Activated naive CD8-positive, alpha-beta T cell treated with anti-CD3 and anti-CD28 coated beads, Interleukin-2, amount 10 ng/mL, durations not matched to agents 7 days and 5 days (primary cell): ENCODE data around the gene RASGEF1C. TPM values are rescaled to one million over a fixed set of nuclear protein-coding genes. Genes with fewer than 3 reads are reported as not detected.

ENCODE experiments used
- ATAC-seq: fragments of 150-1000 bp; cut with Tn5 transposase; one replicate; pipeline ENCODE4 v1.10.0; 2021; ENCODE audit warnings: low read depth, moderate library complexity
- POLR2A ChIA-PET: fragments of 350-600 bp; sonication (Branson Sonifier 250); formaldehyde crosslinking; loops from one replicate; lab custom pipeline; 2021; ENCODE audit warnings: antibody characterized with exemption; lab: Charles Lee
- DNase-seq: peaks from one replicate; pipeline ENCODE4 v3.0.0; 2021
- H3K27ac Mint-ChIP-seq: one replicate; pipeline ENCODE4 v1.8.0; 2022; ENCODE audit warnings: mild to moderate bottlenecking, mixed read lengths
- H3K27me3 Mint-ChIP-seq: one replicate; pipeline ENCODE4 v1.8.0; 2022; ENCODE audit warnings: mild to moderate bottlenecking, moderate library complexity, mixed read lengths
- H3K36me3 Mint-ChIP-seq: one replicate; pipeline ENCODE4 v1.8.0; 2021; ENCODE audit warnings: mild to moderate bottlenecking, mixed read lengths
- H3K4me1 Mint-ChIP-seq: one replicate; pipeline ENCODE4 v1.8.0; 2021; ENCODE audit warnings: mixed read lengths
- H3K4me3 Mint-ChIP-seq: one replicate; pipeline ENCODE4 v1.8.0; 2022; ENCODE audit warnings: mild to moderate bottlenecking, moderate library complexity, mixed read lengths
- H3K9me3 Mint-ChIP-seq: one replicate; pipeline ENCODE4 v1.8.0; 2021; ENCODE audit warnings: mixed read lengths
- total RNA-seq, 2 experiments: library from RNA; stranded (reverse); gene quantifications; one replicate each; pipeline ENCODE4 v1.2.3, GENCODE V29; 2021

Gene RASGEF1C
- total RNA-seq, 2 experiments from 2014 or later = not detected

- Mint-ChIP-seq H3K4me1 (peaks cover 8% of the 10 kb centered on the region), H3K27me3 (no peaks in the 10 kb centered on the region), H3K4me3 (no peak overlapping the region), H3K27ac (no peak overlapping the region), H3K9me3 (no peaks in the 10 kb centered on the region), H3K36me3 (no peaks in the 10 kb centered on the region)
- POLR2A ChIA-PET = no interaction called here
- DNase-seq = no peak
- ATAC-seq = no peak
These were observed 72.2 kb downstream of the RASGEF1C start for GRCh38 chr5:180136630-180137381.

DNA sequence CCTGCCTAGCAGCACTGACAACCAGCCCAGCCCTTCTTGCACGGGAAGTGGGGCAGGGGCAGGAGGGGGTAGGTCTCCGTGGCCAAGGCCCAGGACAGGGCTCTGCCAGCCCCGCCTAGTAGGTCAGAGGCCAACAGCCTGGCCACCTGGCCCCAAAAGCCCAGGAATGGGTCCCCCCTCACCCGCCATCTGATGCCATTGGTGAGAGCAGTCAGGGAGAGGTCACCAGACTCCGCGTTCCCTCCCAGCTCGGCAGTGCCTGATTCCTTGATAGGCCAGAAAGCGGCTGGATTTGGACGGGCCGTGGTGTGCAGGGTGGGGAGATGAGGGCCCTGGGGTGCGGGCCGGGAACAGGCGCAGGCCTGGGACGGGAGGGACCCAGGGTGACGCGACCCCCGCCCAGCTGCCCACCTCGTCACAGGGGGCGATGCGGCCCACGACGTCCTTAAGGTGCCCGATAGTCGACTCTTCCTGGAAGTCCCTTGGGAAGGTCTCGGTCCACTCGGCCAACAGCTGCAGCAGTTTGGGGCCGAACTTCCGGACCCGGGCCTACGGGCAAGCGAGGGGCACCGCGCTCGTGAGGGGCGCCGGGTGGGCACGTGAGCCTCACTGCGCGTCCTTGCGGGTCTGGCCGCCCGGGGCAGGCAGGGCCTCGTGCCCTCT, 72.9 kb downstream of the RASGEF1C start:
- no peak for DNase-seq
- Mint-ChIP-seq H3K27ac (no peak overlapping the region), H3K36me3 (no peaks in the 10 kb centered on the region), H3K9me3 (no peaks in the 10 kb centered on the region), H3K4me3 (no peak overlapping the region), H3K27me3 (no peaks in the 10 kb centered on the region), H3K4me1 (peaks cover 8% of the 10 kb centered on the region)
- POLR2A ChIA-PET = no interaction called here
- no peak for ATAC-seq

- H3K4me1 Mint-ChIP-seq = peaks cover 8% of the 10 kb centered on the region
- peak overlapping the region; percentile 30 for H3K27ac Mint-ChIP-seq
- H3K9me3 Mint-ChIP-seq = no peaks in the 10 kb centered on the region
- DNase-seq (no peak), ATAC-seq (peak; percentile 89)
- POLR2A ChIA-PET = no interaction called here
- H3K36me3 Mint-ChIP-seq = no peaks in the 10 kb centered on the region
- peaks cover 2% of the 10 kb centered on the region for H3K27me3 Mint-ChIP-seq
- H3K4me3 Mint-ChIP-seq = peak overlapping the region; percentile 32
These were observed 73.7 kb downstream of the RASGEF1C start for GRCh38 chr5:180135128-180135955.

GRCh38 chr5:180133971-180134508, 75.0 kb downstream of the RASGEF1C start:
- Mint-ChIP-seq H3K27me3 (peaks cover 2% of the 10 kb centered on the region), H3K4me1 (peaks cover 8% of the 10 kb centered on the region), H3K4me3 (no peak overlapping the region), H3K27ac (no peak overlapping the region), H3K9me3 (no peaks in the 10 kb centered on the region), H3K36me3 (no peaks in the 10 kb centered on the region)
- ATAC-seq (no peak), DNase-seq (no peak)
- POLR2A ChIA-PET = no interaction called here

DNA sequence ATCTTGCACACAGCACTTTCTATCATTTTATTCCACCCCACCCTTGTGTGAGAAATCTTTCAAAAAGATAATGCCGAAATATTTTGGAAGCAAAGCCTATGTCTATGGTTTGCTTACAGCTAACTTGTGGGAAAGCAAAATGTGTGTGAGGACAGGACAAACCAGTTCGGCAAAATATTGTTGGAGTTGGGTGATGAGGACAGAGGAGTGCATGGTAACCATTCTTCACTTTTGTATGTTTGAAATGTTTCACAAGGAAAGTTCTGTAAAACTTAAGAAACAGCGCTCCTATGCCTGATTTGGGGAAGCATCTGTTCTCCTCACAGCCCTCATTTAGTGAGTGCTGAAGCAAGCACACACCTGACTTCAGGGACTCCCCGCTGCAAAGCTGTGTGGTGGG, 75.5 kb downstream of the RASGEF1C start:
- H3K27me3 Mint-ChIP-seq = peaks cover 2% of the 10 kb centered on the region
- H3K9me3 Mint-ChIP-seq = no peaks in the 10 kb centered on the region
- H3K27ac Mint-ChIP-seq = no peak overlapping the region
- DNase-seq (no peak), ATAC-seq (no peak)
- peaks cover 8% of the 10 kb centered on the region for H3K4me1 Mint-ChIP-seq
- H3K4me3 Mint-ChIP-seq = no peak overlapping the region
- H3K36me3 Mint-ChIP-seq = no peaks in the 10 kb centered on the region
- POLR2A ChIA-PET = no interaction called here

DNA sequence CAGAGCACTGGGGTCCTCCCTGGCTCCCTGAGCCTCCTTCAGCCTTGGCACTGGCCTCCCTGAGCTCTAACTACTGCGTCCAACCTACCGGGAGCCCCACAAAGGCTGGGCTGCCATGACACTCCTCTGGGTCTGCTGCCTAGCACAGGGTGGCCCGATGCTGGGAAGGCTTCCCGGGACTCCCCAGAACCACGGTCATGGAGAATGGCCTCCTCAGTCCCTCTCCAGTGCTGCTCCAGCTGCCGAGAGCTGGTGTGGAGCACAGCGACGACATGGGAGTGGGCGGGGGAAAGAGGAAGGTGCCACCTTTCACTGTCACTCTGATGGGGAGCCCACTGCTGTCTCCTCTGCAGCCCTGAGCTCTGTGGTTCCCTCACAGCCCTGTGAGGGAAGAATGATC, 76.0 kb downstream of the RASGEF1C start:
- no peak overlapping the region for H3K4me3 Mint-ChIP-seq
- DNase-seq (no peak), ATAC-seq (no peak)
- peaks cover 8% of the 10 kb centered on the region for H3K4me1 Mint-ChIP-seq
- POLR2A ChIA-PET = no interaction called here
- no peaks in the 10 kb centered on the region for H3K36me3 Mint-ChIP-seq
- H3K27me3 Mint-ChIP-seq = peaks cover 2% of the 10 kb centered on the region
- no peak overlapping the region for H3K27ac Mint-ChIP-seq
- no peaks in the 10 kb centered on the region for H3K9me3 Mint-ChIP-seq

DNA sequence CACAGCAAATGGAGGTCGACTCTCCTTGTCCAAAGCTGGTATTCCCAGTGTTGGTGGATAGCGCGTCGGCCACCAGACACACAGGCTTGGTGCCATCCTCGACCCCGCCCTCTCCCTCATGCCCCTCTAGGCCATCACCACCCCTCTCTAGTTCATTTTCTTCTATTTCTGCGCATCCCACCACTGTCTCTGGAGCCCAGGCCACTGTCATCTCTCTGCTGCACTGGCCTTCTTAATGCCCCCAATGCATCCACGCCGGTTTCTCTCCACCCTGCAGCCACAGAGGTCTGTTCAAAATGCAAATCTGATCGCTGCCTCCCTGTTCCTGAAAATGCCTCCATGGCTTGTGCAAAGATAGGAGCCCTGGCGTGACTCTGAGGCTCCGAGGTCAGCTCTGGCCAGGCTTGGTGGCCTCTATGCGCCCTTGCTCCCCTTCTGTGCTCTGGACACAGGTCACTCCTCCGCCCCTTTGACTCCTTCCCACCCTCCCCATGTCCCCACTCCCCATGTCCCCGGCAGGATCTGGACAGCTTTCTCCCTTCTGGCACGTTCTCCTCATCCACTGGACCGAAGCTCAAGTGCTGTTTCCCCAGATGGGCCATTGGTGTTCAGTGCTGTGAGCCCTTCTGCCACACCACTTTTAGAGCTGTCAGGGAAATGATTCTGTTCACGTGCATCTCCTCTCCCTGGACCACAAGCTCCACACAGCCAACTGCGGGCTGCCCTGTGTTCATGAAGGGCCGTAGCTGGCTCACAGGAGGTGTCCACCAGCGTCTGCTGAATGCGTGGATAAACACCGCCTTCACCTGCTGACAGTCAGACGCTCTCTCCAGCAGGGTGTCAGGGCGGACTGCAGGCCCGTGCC, 77.9 kb downstream of the RASGEF1C start:
- Mint-ChIP-seq H3K36me3 (no peaks in the 10 kb centered on the region), H3K4me1 (peaks cover 8% of the 10 kb centered on the region), H3K4me3 (no peak overlapping the region), H3K27ac (no peak overlapping the region), H3K27me3 (peaks cover 2% of the 10 kb centered on the region), H3K9me3 (no peaks in the 10 kb centered on the region)
- POLR2A ChIA-PET = no interaction called here
- ATAC-seq (no peak), DNase-seq (no peak)

GRCh38 chr5:180130291-180130869, 78.6 kb downstream of the RASGEF1C start:
- Mint-ChIP-seq H3K9me3 (no peaks in the 10 kb centered on the region), H3K4me3 (no peak overlapping the region), H3K4me1 (peaks cover 7% of the 10 kb centered on the region), H3K27ac (no peak overlapping the region), H3K27me3 (peaks cover 2% of the 10 kb centered on the region), H3K36me3 (no peaks in the 10 kb centered on the region)
- no peak for ATAC-seq
- POLR2A ChIA-PET = no interaction called here
- DNase-seq = no peak

- no peak for ATAC-seq
- no peaks in the 10 kb centered on the region for H3K36me3 Mint-ChIP-seq
- DNase-seq = no peak
- no peak overlapping the region for H3K27ac Mint-ChIP-seq
- no peaks in the 10 kb centered on the region for H3K4me1 Mint-ChIP-seq
- H3K4me3 Mint-ChIP-seq = no peak overlapping the region
- no peaks in the 10 kb centered on the region for H3K9me3 Mint-ChIP-seq
- POLR2A ChIA-PET = no interaction called here
- H3K27me3 Mint-ChIP-seq = peaks cover 3% of the 10 kb centered on the region
These were observed 79.5 kb downstream of the RASGEF1C start for GRCh38 chr5:180129291-180130190.

DNA sequence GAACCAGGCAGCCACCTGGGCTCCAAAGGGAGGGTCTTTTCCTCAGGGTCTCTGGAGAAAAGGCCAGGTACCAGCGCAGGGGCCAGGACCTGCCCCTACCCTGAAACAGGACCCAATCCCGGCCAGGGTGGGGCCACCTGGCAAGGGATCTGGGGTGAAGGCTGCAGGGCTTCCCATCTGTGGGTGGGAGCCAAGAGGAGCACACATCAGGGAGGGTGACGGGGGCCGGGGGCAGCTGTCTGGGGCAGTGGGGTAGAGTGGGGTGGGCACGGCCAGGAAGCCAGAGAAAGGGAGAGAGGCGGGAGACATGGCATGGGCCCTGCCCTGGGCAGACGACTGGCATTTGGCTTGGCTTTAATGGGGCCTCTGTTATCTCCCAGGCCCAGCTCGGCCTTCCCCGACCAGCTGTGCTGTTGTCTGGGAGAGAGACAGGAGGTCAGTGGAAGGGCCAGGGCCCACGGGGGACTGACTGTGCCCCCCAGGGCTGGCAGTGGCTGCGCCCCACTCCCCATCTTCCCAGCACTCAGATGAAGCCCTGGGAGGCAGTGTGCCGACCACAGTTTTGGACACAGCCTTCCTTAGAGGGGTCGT, 80.2 kb downstream of the RASGEF1C start:
- ATAC-seq (no peak), DNase-seq (no peak)
- H3K4me1 Mint-ChIP-seq = no peaks in the 10 kb centered on the region
- no peaks in the 10 kb centered on the region for H3K36me3 Mint-ChIP-seq
- H3K27ac Mint-ChIP-seq = no peak overlapping the region
- H3K4me3 Mint-ChIP-seq = no peak overlapping the region
- H3K27me3 Mint-ChIP-seq = peaks cover 9% of the 10 kb centered on the region
- POLR2A ChIA-PET = no interaction called here
- no peaks in the 10 kb centered on the region for H3K9me3 Mint-ChIP-seq

GRCh38 chr5:180127682-180128670, 81.0 kb downstream of the RASGEF1C start:
- ATAC-seq = no peak
- Mint-ChIP-seq H3K36me3 (no peaks in the 10 kb centered on the region), H3K27ac (no peak overlapping the region), H3K27me3 (peaks cover 13% of the 10 kb centered on the region), H3K4me1 (no peaks in the 10 kb centered on the region), H3K9me3 (no peaks in the 10 kb centered on the region), H3K4me3 (no peak overlapping the region)
- DNase-seq = no peak
- POLR2A ChIA-PET = no interaction called here
